HEK293 (cell line): ENCODE data around the gene WWOX.

Experiments used
- CTCF ChIA-PET: fragments of 350-600 bp; formaldehyde crosslinking; extraction: SDS; loops from one replicate; lab custom pipeline; 2021; ENCODE audit warnings: antibody characterized with exemption; lab: Yijun Ruan, JAX
- POLR2A ChIA-PET: fragments of 300-600 bp; formaldehyde crosslinking; extraction: SDS; loops from one replicate; lab custom pipeline; 2020; ENCODE audit warnings: antibody characterized with exemption, inconsistent platforms; lab: Yijun Ruan, JAX
- H3K27ac ChIP-seq: fragments of 200-500 bp; sonication (Bioruptor generic); 2 replicates; pipeline ENCODE4 v1.5.1; 2014; ENCODE audit warnings: low read depth, low read length, control low read depth, inconsistent platforms; ENCODE audit errors: extremely low read depth
- H3K36me3 ChIP-seq, 2 experiments: fragments of 200-500 bp in 1 of 2; sonication (Bioruptor generic) in 1 of 2; 1 replicate in 1 of 2; 2 replicates in 1 of 2; pipeline ENCODE4 v1.5.1; 2014 to 2017; ENCODE audit warnings: inconsistent platforms in 2 of 2, low read length in 2 of 2; ENCODE audit not compliant: control insufficient read depth in 2 of 2, insufficient read depth in 1 of 2
- H3K4me1 ChIP-seq: fragments of 200-500 bp; sonication (Bioruptor generic); 2 replicates; pipeline ENCODE4 v1.5.1; 2014; ENCODE audit warnings: mild to moderate bottlenecking, low read length, inconsistent platforms; ENCODE audit not compliant: control insufficient read depth, insufficient read depth
- H3K4me3 ChIP-seq: 2 replicates; pipeline ENCODE4 v1.5.1; 2011; ENCODE audit warnings: low read depth, mild to moderate bottlenecking, control low read depth, low read length, moderate library complexity
- H3K9me3 ChIP-seq: fragments of 200-500 bp; sonication (Bioruptor generic); 2 replicates; pipeline ENCODE4 v1.5.1; 2014; ENCODE audit warnings: low read depth, low read length, inconsistent platforms; ENCODE audit not compliant: control insufficient read depth, insufficient read depth
- GLI2 ChIP-seq: fragments of 450-650 bp; formaldehyde crosslinking; IDR thresholded peaks from 2 replicates; pipeline ENCODE4; 2017; ENCODE audit warnings: missing biosample characterization, missing genetic modification characterization, low read depth, borderline replicate concordance
- GLIS1 ChIP-seq: fragments of 450-650 bp; formaldehyde crosslinking; IDR thresholded peaks from 2 replicates; pipeline ENCODE4 v1.5.1; 2016; ENCODE audit warnings: missing biosample characterization, missing genetic modification characterization
- GLIS2 ChIP-seq: fragments of 450-650 bp; formaldehyde crosslinking; IDR thresholded peaks from 2 replicates; pipeline ENCODE4 v1.5.1; 2016; ENCODE audit warnings: missing biosample characterization, missing genetic modification characterization
- HOXD13 ChIP-seq: sonication (generic); formaldehyde crosslinking; IDR thresholded peaks from 2 replicates; pipeline ENCODE4 v1.8.0; 2022; ENCODE audit warnings: missing genetic modification reagents, borderline replicate concordance
- MEIS1 ChIP-seq: sonication (generic); formaldehyde crosslinking; IDR thresholded peaks from 2 replicates; pipeline ENCODE4 v1.8.1; 2022; ENCODE audit warnings: missing genetic modification reagents, mild to moderate bottlenecking, borderline replicate concordance
- MYNN ChIP-seq: fragments of 450-650 bp; formaldehyde crosslinking; IDR thresholded peaks from 2 replicates; pipeline ENCODE4 v1.5.1; 2016; ENCODE audit warnings: missing biosample characterization, missing genetic modification characterization, borderline replicate concordance
- PBX3 ChIP-seq: sonication (generic); formaldehyde crosslinking; IDR thresholded peaks from 2 replicates; pipeline ENCODE4 v1.8.1; 2022; ENCODE audit warnings: mild to moderate bottlenecking, moderate library complexity, missing genetic modification reagents
- TRIM28 ChIP-seq: IDR thresholded peaks from 2 replicates; pipeline ENCODE4 v1.6.1; 2011; ENCODE audit warnings: low read length, control low read depth, borderline replicate concordance
- ZBTB1 ChIP-seq: fragments of 450-650 bp; formaldehyde crosslinking; IDR thresholded peaks from 2 replicates; pipeline ENCODE4 v1.5.1; 2016; ENCODE audit warnings: missing biosample characterization, missing genetic modification characterization
- ZNF138 ChIP-seq: fragments of 450-650 bp; formaldehyde crosslinking; IDR thresholded peaks from 2 replicates; pipeline ENCODE4 v1.5.1; 2016; ENCODE audit warnings: missing biosample characterization, missing genetic modification characterization, borderline replicate concordance
- ZNF146 ChIP-seq: fragments of 450-650 bp; formaldehyde crosslinking; IDR thresholded peaks from 2 replicates; pipeline ENCODE4 v1.5.1; 2016; ENCODE audit warnings: missing biosample characterization, missing genetic modification characterization
- ZNF174 ChIP-seq: fragments of 450-650 bp; formaldehyde crosslinking; IDR thresholded peaks from 2 replicates; pipeline ENCODE4 v1.5.0; 2017; ENCODE audit warnings: missing biosample characterization, mild to moderate bottlenecking, missing genetic modification characterization
- ZNF175 ChIP-seq: fragments of 450-650 bp; formaldehyde crosslinking; IDR thresholded peaks from 2 replicates; pipeline ENCODE4 v1.5.1; 2016; ENCODE audit warnings: missing biosample characterization, missing genetic modification characterization
- ZNF2 ChIP-seq: fragments of 450-650 bp; formaldehyde crosslinking; IDR thresholded peaks from 2 replicates; pipeline ENCODE4 v1.5.1; 2016; ENCODE audit warnings: missing biosample characterization, missing genetic modification characterization
- ZNF311 ChIP-seq: fragments of 450-650 bp; formaldehyde crosslinking; IDR thresholded peaks from 2 replicates; pipeline ENCODE4 v1.5.1; 2017; ENCODE audit warnings: missing biosample characterization, missing genetic modification characterization, borderline replicate concordance
- ZNF391 ChIP-seq: fragments of 450-650 bp; formaldehyde crosslinking; IDR thresholded peaks from 2 replicates; pipeline ENCODE4 v1.5.1; 2016; ENCODE audit warnings: low read depth, missing biosample characterization, missing genetic modification characterization, borderline replicate concordance
- ZNF521 ChIP-seq: fragments of 450-650 bp; formaldehyde crosslinking; IDR thresholded peaks from 2 replicates; pipeline ENCODE4 v1.5.1; 2017; ENCODE audit warnings: missing biosample characterization, mild to moderate bottlenecking, missing genetic modification characterization
- ZNF701 ChIP-seq: fragments of 450-650 bp; formaldehyde crosslinking; IDR thresholded peaks from 2 replicates; pipeline ENCODE4 v1.5.1; 2016; ENCODE audit warnings: missing biosample characterization, missing genetic modification characterization
- ZNF792 ChIP-seq: fragments of 450-650 bp; formaldehyde crosslinking; IDR thresholded peaks from 2 replicates; pipeline ENCODE4 v1.5.1; 2016; ENCODE audit warnings: missing biosample characterization, missing genetic modification characterization
- ZSCAN30 ChIP-seq: fragments of 450-650 bp; IDR thresholded peaks from 2 replicates; pipeline ENCODE4 v1.5.1; 2018; ENCODE audit warnings: missing biosample characterization, mild to moderate bottlenecking, missing genetic modification characterization, moderate library complexity
- TF ChIP-seq, protein P1 (sequence below): fragments of 450-650 bp; formaldehyde crosslinking; IDR thresholded peaks from 2 replicates; pipeline ENCODE4 v1.5.1; 2016; ENCODE audit warnings: missing biosample characterization, missing genetic modification characterization
- TF ChIP-seq, protein P2 (sequence below): fragments of 450-650 bp; IDR thresholded peaks from 2 replicates; pipeline ENCODE4 v1.5.1; 2018; ENCODE audit warnings: missing biosample characterization, mild to moderate bottlenecking, missing genetic modification characterization
- TF ChIP-seq, protein P3 (sequence below): fragments of 450-650 bp; formaldehyde crosslinking; IDR thresholded peaks from 2 replicates; pipeline ENCODE4 v1.5.1; 2016; ENCODE audit warnings: missing biosample characterization, missing genetic modification characterization

Gene WWOX

DNA sequence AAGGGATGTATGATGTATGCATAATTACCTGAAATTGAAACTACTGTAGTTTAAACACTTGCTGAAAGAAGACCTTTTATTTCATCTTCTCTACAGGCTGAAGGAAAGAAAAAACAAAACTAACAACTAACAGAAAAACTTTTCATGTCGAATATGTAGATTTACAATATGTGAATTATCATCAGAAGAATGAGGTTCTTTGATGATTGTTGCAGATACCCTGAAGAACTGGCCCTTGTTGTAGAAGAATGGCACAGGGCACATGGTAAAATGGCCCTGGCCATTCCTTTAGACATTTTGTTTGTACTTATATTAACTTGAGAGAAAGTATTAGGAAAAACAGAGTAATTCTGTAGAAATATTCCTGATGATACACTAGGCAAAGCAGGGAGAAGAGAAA lies 1057.3 kb downstream of the WWOX start:
- no peaks in the 10 kb centered on the region for H3K9me3 ChIP-seq
- H3K27ac ChIP-seq: no peak overlapping the region
- POLR2A ChIA-PET: no interaction called here
- H3K36me3 ChIP-seq: no peaks in the 10 kb centered on the region
- TF ChIP-seq GLI2 (no peak), ZNF391 (no peak), ZNF792 (no peak), MYNN (tag by site-specific recombination) (no peak), PBX3 (no peak), ZNF521 (no peak), ZNF701 (tag by site-specific recombination) (no peak), TRIM28 (no peak), ZNF138 (no peak), ZNF146 (tag by site-specific recombination) (no peak), GLIS1 (no peak), ZBTB1 (no peak), HOXD13 (no peak), MEIS1 (CRISPR knock-in tag) (no peak), ZNF175 (tag by site-specific recombination) (no peak), ZSCAN30 (no peak)
- TF ChIP-seq, protein P1, sequence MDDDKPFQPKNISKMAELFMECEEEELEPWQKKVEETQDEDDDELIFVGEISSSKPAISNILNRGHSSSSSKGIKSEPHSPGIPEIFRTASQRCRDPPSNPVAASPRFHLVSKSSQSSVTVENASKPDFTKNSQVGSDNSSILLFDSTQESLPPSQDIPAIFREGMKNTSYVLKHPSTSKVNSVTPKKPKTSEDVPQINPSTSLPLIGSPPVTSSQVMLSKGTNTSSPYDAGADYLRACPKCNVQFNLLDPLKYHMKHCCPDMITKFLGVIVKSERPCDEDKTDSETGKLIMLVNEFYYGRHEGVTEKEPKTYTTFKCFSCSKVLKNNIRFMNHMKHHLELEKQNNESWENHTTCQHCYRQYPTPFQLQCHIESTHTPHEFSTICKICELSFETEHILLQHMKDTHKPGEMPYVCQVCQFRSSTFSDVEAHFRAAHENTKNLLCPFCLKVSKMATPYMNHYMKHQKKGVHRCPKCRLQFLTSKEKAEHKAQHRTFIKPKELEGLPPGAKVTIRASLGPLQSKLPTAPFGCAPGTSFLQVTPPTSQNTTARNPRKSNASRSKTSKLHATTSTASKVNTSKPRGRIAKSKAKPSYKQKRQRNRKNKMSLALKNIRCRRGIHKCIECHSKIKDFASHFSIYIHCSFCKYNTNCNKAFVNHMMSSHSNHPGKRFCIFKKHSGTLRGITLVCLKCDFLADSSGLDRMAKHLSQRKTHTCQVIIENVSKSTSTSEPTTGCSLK (tag by site-specific recombination): no peak
- TF ChIP-seq, protein P2, sequence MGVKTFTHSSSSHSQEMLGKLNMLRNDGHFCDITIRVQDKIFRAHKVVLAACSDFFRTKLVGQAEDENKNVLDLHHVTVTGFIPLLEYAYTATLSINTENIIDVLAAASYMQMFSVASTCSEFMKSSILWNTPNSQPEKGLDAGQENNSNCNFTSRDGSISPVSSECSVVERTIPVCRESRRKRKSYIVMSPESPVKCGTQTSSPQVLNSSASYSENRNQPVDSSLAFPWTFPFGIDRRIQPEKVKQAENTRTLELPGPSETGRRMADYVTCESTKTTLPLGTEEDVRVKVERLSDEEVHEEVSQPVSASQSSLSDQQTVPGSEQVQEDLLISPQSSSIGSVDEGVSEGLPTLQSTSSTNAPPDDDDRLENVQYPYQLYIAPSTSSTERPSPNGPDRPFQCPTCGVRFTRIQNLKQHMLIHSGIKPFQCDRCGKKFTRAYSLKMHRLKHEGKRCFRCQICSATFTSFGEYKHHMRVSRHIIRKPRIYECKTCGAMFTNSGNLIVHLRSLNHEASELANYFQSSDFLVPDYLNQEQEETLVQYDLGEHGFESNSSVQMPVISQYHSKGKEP: no peak
- TF ChIP-seq, protein P3, sequence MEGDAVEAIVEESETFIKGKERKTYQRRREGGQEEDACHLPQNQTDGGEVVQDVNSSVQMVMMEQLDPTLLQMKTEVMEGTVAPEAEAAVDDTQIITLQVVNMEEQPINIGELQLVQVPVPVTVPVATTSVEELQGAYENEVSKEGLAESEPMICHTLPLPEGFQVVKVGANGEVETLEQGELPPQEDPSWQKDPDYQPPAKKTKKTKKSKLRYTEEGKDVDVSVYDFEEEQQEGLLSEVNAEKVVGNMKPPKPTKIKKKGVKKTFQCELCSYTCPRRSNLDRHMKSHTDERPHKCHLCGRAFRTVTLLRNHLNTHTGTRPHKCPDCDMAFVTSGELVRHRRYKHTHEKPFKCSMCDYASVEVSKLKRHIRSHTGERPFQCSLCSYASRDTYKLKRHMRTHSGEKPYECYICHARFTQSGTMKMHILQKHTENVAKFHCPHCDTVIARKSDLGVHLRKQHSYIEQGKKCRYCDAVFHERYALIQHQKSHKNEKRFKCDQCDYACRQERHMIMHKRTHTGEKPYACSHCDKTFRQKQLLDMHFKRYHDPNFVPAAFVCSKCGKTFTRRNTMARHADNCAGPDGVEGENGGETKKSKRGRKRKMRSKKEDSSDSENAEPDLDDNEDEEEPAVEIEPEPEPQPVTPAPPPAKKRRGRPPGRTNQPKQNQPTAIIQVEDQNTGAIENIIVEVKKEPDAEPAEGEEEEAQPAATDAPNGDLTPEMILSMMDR: no peak
- CTCF ChIA-PET: no interaction called here
- no peak overlapping the region for H3K4me3 ChIP-seq
- H3K4me1 ChIP-seq: no peaks in the 10 kb centered on the region

DNA sequence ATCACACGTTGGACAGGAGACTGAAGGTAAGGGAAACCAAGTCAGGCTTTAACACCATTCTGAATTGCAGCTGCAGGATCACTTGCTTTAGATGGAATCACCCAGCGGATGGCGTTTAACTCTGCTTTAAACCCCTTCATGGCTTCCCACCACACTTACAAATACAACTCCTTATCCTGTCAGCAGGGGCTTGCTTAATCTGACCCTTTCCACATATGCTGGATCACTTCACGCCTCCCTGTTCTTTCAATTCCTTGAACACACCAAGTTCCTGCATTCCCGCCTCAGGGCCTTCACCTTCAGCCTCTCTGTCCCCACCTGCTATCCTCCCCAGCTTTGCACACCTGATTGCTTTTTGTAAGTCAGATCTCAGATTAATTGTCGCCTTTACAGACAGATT lies 1058.9 kb downstream of the WWOX start:
- no peaks in the 10 kb centered on the region for H3K9me3 ChIP-seq
- no peaks in the 10 kb centered on the region for H3K4me1 ChIP-seq
- CTCF ChIA-PET: no interaction called here
- no peak overlapping the region for H3K4me3 ChIP-seq
- no peak overlapping the region for H3K27ac ChIP-seq
- POLR2A ChIA-PET: no interaction called here
- no peaks in the 10 kb centered on the region for H3K36me3 ChIP-seq
- TF ChIP-seq, protein P1 (tag by site-specific recombination): no peak
- TF ChIP-seq ZNF311 (tag by site-specific recombination) (no peak), ZNF2 (tag by site-specific recombination) (no peak), GLIS2 (tag by site-specific recombination) (no peak), ZNF174 (no peak)
- TF ChIP-seq, protein P3: no peak
